PC-3 (cell line): ENCODE measurements around the gene EZR. TPM values are rescaled to one million over a fixed set of nuclear protein-coding genes. Genes with fewer than 3 reads are reported as not detected.

Experiments
- ATAC-seq: fragments of 200-7000 bp; cut with Tn5 transposase; 2 replicates; pipeline ENCODE4 v1.9.1; 2020; ENCODE audit warnings: mild to moderate bottlenecking, moderate library complexity
- BruUV-seq: library from RNA; stranded (reverse); fragments of 400-500 nt; replicated peaks from 2 replicates; lab custom pipeline; 2021; lab: Mats Ljungman, UMichigan
- CTCF ChIA-PET: fragments of 300-600 bp; sonication (Branson Sonifier 250); formaldehyde crosslinking; loops from one replicate; lab custom pipeline; 2022; ENCODE audit warnings: antibody characterized with exemption; lab: Charles Lee
- POLR2A ChIA-PET: fragments of 300-600 bp; sonication (Branson Sonifier 250); formaldehyde crosslinking; loops from one replicate; lab custom pipeline; 2022; ENCODE audit warnings: antibody characterized with exemption; ENCODE audit not compliant: unreplicated experiment; lab: Charles Lee
- DNase-seq: peaks from one replicate; pipeline ENCODE4 v3.0.0-alpha.2; 2015
- H2AFZ ChIP-seq: fragments of 300-600 bp; sonication (generic); 2 replicates; pipeline ENCODE4 v1.6.0; 2016; ENCODE audit warnings: antibody characterized with exemption, low read length
- H3F3A ChIP-seq: fragments of 300-600 bp; sonication (generic); one replicate; pipeline ENCODE4 v1.6.0; 2017; ENCODE audit warnings: antibody characterized with exemption, low read length, control low read depth, mild to moderate bottlenecking; ENCODE audit not compliant: unreplicated experiment
- H3K27ac ChIP-seq: fragments of 300-600 bp; sonication (generic); 2 replicates; pipeline ENCODE4 v1.5.1; 2016; ENCODE audit warnings: mild to moderate bottlenecking, low read length
- H3K27me3 ChIP-seq: fragments of 300-600 bp; sonication (generic); 2 replicates; pipeline ENCODE4 v1.6.1; 2016; ENCODE audit warnings: low read length, mixed read lengths
- H3K36me3 ChIP-seq: fragments of 300-600 bp; sonication (generic); 2 replicates; pipeline ENCODE4 v1.6.1; 2016; ENCODE audit warnings: low read depth, mixed run types, low read length, mixed read lengths
- H3K4me1 ChIP-seq: fragments of 300-600 bp; sonication (generic); 2 replicates; pipeline ENCODE4 v1.5.1; 2016; ENCODE audit warnings: low read length; ENCODE audit not compliant: insufficient read depth
- H3K4me2 ChIP-seq: fragments of 300-600 bp; sonication (generic); 2 replicates; pipeline ENCODE4 v1.6.0; 2016; ENCODE audit warnings: low read length
- H3K4me3 ChIP-seq: fragments of 300-600 bp; sonication (generic); 2 replicates; pipeline ENCODE4 v1.5.1; 2016; ENCODE audit warnings: mild to moderate bottlenecking, low read length, mixed read lengths
- H3K79me2 ChIP-seq: fragments of 300-600 bp; sonication (generic); 2 replicates; pipeline ENCODE4 v1.6.1; 2017; ENCODE audit warnings: low read length, mixed read lengths
- H3K9ac ChIP-seq: fragments of 300-600 bp; sonication (generic); 2 replicates; pipeline ENCODE4 v1.6.0; 2016; ENCODE audit warnings: mild to moderate bottlenecking, low read length
- H3K9me2 ChIP-seq: fragments of 300-600 bp; sonication (generic); replicated peaks from 2 replicates; pipeline ENCODE4 v1.6.1; 2016; ENCODE audit warnings: mixed run types, low read length, mixed read lengths
- H3K9me3 ChIP-seq: fragments of 300-600 bp; sonication (generic); 2 replicates; pipeline ENCODE4 v1.6.1; 2016; ENCODE audit warnings: low read length, mixed read lengths
- H4K20me1 ChIP-seq: fragments of 300-600 bp; sonication (generic); 2 replicates; pipeline ENCODE4 v1.6.1; 2016; ENCODE audit warnings: low read length, mixed read lengths
- EZH2 ChIP-seq: fragments of 300-600 bp; sonication (generic); IDR thresholded peaks from one replicate; pipeline ENCODE4 v1.6.1; 2017; ENCODE audit warnings: antibody characterized with exemption, mild to moderate bottlenecking, low read length; ENCODE audit not compliant: unreplicated experiment
- EZH2phosphoT487 ChIP-seq: fragments of 300-600 bp; sonication (generic); IDR thresholded peaks from 2 replicates; pipeline ENCODE4 v1.6.1; 2018; ENCODE audit warnings: mild to moderate bottlenecking, antibody characterized with exemption, low read length, borderline replicate concordance
- intact Hi-C: fragments of 100-400 bp; cut with micrococcal nuclease; formaldehyde crosslinking; loops from 2 replicates; pipeline ENCODE4 v1.9.0; 2023
- total RNA-seq: library from RNA; depleted of rRNA; stranded (reverse); fragments of >200 nt; gene quantifications from 2 replicates; pipeline ENCODE4 v1.2.3, GENCODE V29; 2014
- TF ChIP-seq, protein P1 (sequence below): fragments of 300-600 bp; sonication (generic); conservative IDR thresholded peaks from 2 replicates; pipeline ENCODE4 v1.5.1; 2017; ENCODE audit warnings: antibody characterized with exemption, low read depth, mild to moderate bottlenecking, low read length

EZR gene
- total RNA-seq, 1 experiment from 2014 or later = 182 TPM

DNA sequence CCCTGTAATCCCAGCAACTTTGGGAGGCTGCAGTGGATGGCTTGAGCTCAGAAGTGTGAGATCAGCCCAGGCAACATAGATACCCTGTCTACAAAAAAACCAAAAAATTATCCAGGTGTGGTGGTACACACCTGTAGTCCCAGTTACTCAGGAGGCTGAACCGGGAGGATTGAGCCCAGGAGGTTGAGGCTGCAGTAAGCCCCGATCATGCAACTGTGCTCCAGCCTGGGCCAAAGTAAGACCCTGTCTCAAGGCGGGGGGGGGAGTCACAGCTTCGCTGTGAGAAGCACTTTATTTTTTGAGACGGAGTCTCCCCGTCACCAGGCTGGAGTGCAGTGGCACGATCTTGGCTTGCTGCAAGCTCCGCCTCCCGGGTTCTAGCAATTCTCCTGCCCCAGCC is 54.2 kb downstream of the EZR start:
- Histone ChIP-seq H3K4me2 (no peak overlapping the region), H3K9me3 (no peaks in the 10 kb centered on the region), H3K9ac (no peak overlapping the region), H2AFZ (no peak overlapping the region), H3K27ac (no peak overlapping the region), H3K79me2 (no peaks in the 10 kb centered on the region), H3K9me2 (no peaks in the 10 kb centered on the region), H4K20me1 (no peaks in the 10 kb centered on the region), H3F3A (no peaks in the 10 kb centered on the region), H3K4me3 (no peak overlapping the region), H3K4me1 (no peaks in the 10 kb centered on the region), H3K36me3 (peaks cover 43% of the 10 kb centered on the region), H3K27me3 (no peaks in the 10 kb centered on the region)
- no peak for ATAC-seq
- intact Hi-C loops = loop anchor here (5.0 kb wide), 1 partner anchor 63 kb away; no protein-coding TSS in a partner anchor
- ChIA-PET CTCF (interaction anchor here (0.5 kb wide), 1 partner anchor 64 kb away, joined by 3 read pairs; no protein-coding TSS in a partner anchor), POLR2A (no interaction called here)
- TF ChIP-seq EZH2 (no peak), EZH2phosphoT487 (no peak)
- TF ChIP-seq, protein P1, sequence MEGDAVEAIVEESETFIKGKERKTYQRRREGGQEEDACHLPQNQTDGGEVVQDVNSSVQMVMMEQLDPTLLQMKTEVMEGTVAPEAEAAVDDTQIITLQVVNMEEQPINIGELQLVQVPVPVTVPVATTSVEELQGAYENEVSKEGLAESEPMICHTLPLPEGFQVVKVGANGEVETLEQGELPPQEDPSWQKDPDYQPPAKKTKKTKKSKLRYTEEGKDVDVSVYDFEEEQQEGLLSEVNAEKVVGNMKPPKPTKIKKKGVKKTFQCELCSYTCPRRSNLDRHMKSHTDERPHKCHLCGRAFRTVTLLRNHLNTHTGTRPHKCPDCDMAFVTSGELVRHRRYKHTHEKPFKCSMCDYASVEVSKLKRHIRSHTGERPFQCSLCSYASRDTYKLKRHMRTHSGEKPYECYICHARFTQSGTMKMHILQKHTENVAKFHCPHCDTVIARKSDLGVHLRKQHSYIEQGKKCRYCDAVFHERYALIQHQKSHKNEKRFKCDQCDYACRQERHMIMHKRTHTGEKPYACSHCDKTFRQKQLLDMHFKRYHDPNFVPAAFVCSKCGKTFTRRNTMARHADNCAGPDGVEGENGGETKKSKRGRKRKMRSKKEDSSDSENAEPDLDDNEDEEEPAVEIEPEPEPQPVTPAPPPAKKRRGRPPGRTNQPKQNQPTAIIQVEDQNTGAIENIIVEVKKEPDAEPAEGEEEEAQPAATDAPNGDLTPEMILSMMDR = no peak
- no peak for DNase-seq
- no TSS peak for BruUV-seq

- no peaks in the 10 kb centered on the region for H3K4me1 ChIP-seq
- peaks cover 37% of the 10 kb centered on the region for H3K36me3 ChIP-seq
- no peak for DNase-seq
- no peak overlapping the region for H2AFZ ChIP-seq
- no peak overlapping the region for H3K27ac ChIP-seq
- ChIA-PET CTCF (no interaction called here), POLR2A (interaction anchor here (0.6 kb wide), 1 partner anchor 21 kb away, joined by 4 read pairs; no protein-coding TSS in a partner anchor)
- no peak overlapping the region for H3K4me2 ChIP-seq
- intact Hi-C loops = loop anchor here (5.0 kb wide), 1 partner anchor 62 kb away; no protein-coding TSS in a partner anchor
- no TSS peak for BruUV-seq
- TF ChIP-seq EZH2phosphoT487 (no peak), EZH2 (no peak)
- TF ChIP-seq, protein P1 = no peak
- H3K4me3 ChIP-seq = no peak overlapping the region
- no peaks in the 10 kb centered on the region for H3K27me3 ChIP-seq
- H3K79me2 ChIP-seq = no peaks in the 10 kb centered on the region
- no peak overlapping the region for H3K9ac ChIP-seq
- H3K9me3 ChIP-seq = no peaks in the 10 kb centered on the region
- H3K9me2 ChIP-seq = no peaks in the 10 kb centered on the region
- ATAC-seq = peak; percentile 8; the same call in 1 of the 2 replicates
- H4K20me1 ChIP-seq = no peaks in the 10 kb centered on the region
- no peaks in the 10 kb centered on the region for H3F3A ChIP-seq
These were observed 54.9 kb downstream of the EZR start for GRCh38 chr6:158764183-158764849.
